AG04449 (cell line): ENCODE measurements around the gene CACNA1B.

Source experiments
- CTCF ChIA-PET: fragments of 350-600 bp; formaldehyde crosslinking; extraction: SDS; loops from one replicate; lab custom pipeline; 2021; ENCODE audit warnings: antibody characterized with exemption; lab: Yijun Ruan, JAX
- POLR2A ChIA-PET: fragments of 400-600, 350-600 bp; formaldehyde crosslinking; extraction: SDS; loops from one replicate; lab custom pipeline; 2020; ENCODE audit warnings: antibody characterized with exemption, inconsistent platforms; lab: Yijun Ruan, JAX
- DNase-seq: peaks from one replicate; pipeline ENCODE4 v3.0.0-alpha.2; 2010; ENCODE audit warnings: low read depth, low spot score
- H3K4me3 ChIP-seq: 2 replicates; pipeline ENCODE4 v1.5.1; 2011; ENCODE audit warnings: low read depth, mild to moderate bottlenecking, control low read depth, low read length
- CTCF ChIP-seq: IDR thresholded peaks from one replicate; pipeline ENCODE4 v1.5.1; 2011; ENCODE audit warnings: mild to moderate bottlenecking, moderate library complexity, low read length, control low read depth, inconsistent platforms; ENCODE audit not compliant: insufficient read depth; ENCODE audit errors: missing control alignments

The CACNA1B gene

GRCh38 chr9:138006576-138007233 lies 129.1 kb downstream of the CACNA1B start:
- ChIA-PET POLR2A (no interaction called here), CTCF (no interaction called here)
- no peak overlapping the region for H3K4me3 ChIP-seq
- TF ChIP-seq CTCF: no peak
- no peak for DNase-seq

GRCh38 chr9:138007566-138007917 lies 130.0 kb downstream of the CACNA1B start:
- ChIA-PET CTCF (no interaction called here), POLR2A (no interaction called here)
- DNase-seq: no peak
- H3K4me3 ChIP-seq: no peak overlapping the region
- TF ChIP-seq CTCF: no peak

DNA sequence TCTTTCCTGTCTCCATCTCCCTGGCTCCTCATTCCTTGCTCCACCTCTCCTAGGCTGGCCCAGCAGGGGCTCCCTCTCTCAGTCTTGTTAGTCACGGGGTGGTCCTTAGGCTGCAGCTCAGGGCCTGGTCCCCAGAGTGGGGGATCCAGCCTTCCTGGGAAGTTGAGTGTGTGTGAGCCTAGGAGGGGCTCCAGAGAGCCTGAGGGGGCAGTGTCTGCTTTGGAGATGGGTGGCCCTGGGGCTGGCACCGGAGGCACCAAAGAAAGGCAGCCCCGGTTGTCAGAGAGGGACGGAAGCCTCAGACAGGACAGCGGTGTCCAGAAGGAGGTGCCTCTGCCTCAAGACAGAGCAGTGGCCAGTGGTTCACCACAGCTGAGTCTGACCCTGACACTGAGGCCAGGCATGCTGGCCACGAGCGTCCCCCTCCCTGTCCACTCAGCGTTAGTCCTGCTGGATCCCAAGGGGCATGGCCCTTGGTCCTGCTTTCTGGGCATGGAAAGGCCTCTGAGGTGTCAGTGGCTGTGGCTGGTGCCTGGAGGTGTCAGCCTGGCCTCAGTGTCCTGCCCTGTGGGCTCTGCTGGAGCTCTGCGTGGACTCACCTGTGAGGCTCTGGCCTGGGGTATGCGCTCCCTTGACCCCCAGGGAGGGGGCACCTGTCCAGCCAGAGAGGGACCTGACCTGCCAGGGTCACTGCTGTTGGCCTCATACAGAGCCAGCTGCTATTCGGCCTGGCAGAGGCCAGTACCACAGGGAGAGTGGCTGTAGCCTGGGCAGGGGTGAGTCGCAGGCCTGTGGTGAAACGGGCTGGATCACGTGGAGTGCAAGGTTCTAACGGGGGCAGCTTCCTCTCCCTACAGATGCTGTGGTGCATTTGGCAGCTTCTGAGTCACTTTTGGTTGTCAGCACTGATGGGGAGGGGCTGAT lies 130.6 kb downstream of the CACNA1B start:
- ChIA-PET POLR2A (no interaction called here), CTCF (no interaction called here)
- no peak overlapping the region for H3K4me3 ChIP-seq
- DNase-seq: no peak
- no peak for TF ChIP-seq CTCF

- CTCF ChIA-PET: no interaction called here
- H3K4me3 ChIP-seq: no peak overlapping the region
- no peak for DNase-seq
- POLR2A ChIA-PET: no interaction called here
- no peak for TF ChIP-seq CTCF
These were observed 131.6 kb downstream of the CACNA1B start for GRCh38 chr9:138009016-138009802.

- CTCF ChIA-PET: no interaction called here
- TF ChIP-seq CTCF: no peak
These were observed 132.5 kb downstream of the CACNA1B start for GRCh38 chr9:138009803-138010690.

More at GRCh38 chr9:138009803-138010690, 132.5 kb downstream of the CACNA1B start:
- no peak for DNase-seq
- POLR2A ChIA-PET: no interaction called here
- H3K4me3 ChIP-seq: no peak overlapping the region
